Measurements from ENCODE around the gene TBKBP1.

TBKBP1 gene

DNA sequence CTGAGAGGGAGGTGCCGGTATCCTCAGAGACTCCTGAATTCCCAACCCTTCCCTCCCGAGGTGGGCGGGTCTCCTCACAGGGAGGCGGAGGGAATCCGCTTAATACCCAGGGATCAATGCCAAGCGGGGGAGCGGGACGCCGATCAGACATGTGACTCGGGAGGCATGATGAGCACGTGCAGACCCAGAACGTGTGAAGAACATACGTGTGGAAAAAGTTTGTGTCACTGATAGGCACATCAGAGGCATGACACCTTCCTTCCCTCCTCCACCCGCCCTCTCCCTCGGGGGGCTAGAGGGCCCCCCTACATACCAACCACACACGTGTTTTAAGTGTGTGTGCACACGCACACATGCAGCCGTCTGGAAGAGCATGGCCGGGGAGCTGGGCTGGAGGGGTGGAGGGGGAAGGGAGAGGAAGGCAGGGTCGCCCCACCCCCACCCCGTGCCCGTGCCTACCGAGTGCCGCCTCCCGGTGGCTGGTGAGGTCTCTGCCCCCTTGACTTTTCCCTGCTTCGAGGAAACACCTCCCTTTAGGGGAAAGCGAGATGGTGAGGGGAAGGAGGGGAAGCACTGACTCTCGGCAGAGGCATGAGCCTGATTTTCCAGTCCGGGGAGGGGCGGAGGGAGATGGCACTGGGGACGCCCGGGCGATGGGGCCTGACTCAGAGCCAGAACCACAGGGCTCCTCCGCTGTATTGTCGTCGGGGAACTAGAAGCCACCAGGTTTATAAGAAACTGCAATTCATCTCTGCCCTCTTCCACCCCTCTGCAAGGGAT, 27.0 kb downstream of the TBKBP1 start:
- peak; percentile 68 for DNase-seq (ENCODE audit: low read depth)
- TF ChIP-seq, protein P1, sequence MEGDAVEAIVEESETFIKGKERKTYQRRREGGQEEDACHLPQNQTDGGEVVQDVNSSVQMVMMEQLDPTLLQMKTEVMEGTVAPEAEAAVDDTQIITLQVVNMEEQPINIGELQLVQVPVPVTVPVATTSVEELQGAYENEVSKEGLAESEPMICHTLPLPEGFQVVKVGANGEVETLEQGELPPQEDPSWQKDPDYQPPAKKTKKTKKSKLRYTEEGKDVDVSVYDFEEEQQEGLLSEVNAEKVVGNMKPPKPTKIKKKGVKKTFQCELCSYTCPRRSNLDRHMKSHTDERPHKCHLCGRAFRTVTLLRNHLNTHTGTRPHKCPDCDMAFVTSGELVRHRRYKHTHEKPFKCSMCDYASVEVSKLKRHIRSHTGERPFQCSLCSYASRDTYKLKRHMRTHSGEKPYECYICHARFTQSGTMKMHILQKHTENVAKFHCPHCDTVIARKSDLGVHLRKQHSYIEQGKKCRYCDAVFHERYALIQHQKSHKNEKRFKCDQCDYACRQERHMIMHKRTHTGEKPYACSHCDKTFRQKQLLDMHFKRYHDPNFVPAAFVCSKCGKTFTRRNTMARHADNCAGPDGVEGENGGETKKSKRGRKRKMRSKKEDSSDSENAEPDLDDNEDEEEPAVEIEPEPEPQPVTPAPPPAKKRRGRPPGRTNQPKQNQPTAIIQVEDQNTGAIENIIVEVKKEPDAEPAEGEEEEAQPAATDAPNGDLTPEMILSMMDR (IDR thresholded peaks at IDR 0.05; ENCODE audit: insufficient read depth, low read depth, low read length, missing control alignments), result no peak
- no peak overlapping the region for H3K4me3 ChIP-seq (ENCODE audit: low read length)

DNA sequence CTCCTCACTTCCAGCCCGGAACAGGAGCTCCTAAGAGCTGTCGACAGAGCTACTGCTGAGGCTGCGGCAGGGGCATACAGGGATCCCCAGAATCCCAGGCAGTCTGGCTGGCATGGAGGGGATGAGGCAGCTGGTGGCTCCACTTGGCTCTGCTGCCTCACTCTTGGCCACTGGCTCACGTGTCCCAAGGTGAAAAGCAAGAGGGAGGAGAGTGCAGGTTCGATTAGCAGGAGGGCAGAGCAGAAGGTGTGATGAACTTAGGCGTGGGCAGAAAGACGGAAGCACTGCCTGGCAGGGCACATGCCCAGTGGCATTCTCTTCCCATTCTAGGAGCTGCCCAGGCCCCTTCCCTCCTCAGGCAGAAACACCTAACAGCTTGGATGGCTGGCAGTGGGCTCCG, 27.8 kb downstream of the TBKBP1 start:
- DNase-seq (ENCODE audit: low read depth), result no peak
- no peak overlapping the region for H3K4me3 ChIP-seq (ENCODE audit: low read length)
- TF ChIP-seq, protein P1 (IDR thresholded peaks at IDR 0.05; ENCODE audit: insufficient read depth, low read depth, low read length, missing control alignments), result no peak

DNA sequence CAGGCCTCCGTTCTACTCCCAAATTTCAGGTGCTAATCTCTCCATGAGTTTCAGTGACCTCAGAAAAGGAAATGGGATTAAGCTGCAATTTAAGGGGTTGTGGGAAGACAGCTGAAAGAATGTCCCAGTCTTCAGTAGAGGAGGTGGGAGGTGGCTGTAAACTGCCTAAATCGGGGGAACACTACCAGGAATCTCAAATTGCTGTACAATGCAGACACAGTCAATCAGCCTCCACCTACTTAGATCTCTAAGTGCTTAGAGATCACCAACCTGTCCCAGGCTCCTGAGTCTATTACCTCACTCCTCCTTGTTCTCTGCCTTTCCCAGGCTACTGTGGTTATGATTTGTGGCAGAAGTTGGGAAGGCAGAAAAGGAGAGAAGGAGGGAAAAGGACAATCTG, 30.7 kb downstream of the TBKBP1 start:
- TF ChIP-seq, protein P1 (IDR thresholded peaks at IDR 0.05; ENCODE audit: insufficient read depth, low read depth, low read length, missing control alignments), result no peak
- DNase-seq (ENCODE audit: low read depth), result no peak
- H3K4me3 ChIP-seq (ENCODE audit: low read length), result no peak overlapping the region

DNA sequence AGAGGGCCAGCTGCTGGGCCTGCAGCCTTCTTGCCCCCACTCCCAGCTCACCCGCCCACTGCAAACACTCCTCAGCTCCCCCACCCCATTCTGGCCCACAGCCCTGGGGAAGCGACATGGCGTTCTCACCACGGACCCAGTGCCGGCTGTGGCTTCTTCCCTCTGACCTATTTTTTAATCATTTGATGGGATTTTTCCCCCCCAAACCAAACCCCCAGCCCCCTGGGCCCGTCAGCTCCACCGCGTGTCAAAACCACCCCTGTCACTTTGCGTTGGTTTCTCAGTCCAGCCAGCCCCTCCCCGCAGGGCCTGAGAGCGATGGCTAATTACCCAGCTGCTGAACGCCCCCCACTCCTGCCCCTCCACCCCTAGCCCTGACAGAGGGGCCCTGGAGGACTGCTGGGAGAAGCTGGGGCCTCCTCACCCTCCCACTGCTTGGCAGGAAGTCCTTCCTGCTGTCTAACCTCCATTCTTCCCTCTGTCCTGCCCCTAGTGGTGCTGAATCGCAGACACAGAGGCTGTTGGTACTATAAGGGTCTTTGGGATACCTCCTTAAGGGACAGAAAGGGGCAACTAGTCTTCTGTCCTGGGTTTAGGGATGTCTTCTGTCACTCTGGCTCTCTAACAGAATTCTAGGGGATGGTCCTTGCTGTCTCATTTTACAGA, 31.6 kb downstream of the TBKBP1 start:
- TF ChIP-seq, protein P1 (IDR thresholded peaks at IDR 0.05; ENCODE audit: insufficient read depth, low read depth, low read length, missing control alignments), result peak; percentile 6
- DNase-seq (ENCODE audit: low read depth), result no peak
- H3K4me3 ChIP-seq (ENCODE audit: low read length), result no peak overlapping the region

DNA sequence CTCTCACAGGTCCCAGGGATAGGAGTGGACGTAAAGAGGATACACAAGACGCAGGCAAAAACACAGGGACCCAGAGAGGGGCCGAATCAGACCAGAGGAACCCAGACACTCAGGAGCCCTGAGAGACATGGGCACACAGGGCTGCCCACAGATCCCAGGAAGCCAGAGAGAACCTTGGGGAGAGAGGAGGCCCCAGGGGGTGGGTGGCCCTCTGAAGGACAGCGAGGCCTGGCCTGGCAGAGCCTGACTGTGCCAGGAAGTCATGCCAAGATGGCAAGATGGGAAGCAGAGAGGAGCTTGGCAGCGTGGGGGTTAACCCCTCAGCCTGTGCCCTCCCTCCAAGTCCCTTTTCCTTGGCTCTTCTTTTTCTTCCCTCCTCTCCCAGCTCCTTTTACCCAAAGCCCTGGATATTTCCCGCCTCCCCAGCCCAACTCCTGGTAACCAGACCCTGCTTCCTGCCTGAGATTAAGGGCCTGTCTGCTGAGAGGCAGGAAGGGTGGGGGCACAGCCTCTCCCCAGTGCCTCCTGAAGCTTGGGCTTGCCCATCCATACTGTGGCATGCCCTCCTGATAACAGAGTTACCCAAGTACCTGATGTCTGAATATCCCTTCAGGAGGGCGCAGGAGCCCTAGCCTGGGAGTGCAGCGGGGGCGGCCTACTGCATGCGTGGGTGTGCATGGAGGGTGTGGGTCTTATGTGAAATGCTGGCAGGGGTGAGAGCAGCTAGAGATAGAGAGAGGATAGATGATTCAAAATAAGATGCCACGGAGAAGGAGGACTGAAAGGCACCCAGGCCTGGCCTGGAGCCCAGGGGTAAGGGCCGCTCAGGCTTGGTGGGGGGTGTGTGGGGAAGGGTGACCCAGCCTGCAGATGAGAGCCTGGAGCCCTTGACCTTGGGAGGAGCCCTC, 33.1 kb downstream of the TBKBP1 start:
- TF ChIP-seq, protein P1 (IDR thresholded peaks at IDR 0.05; ENCODE audit: insufficient read depth, low read depth, low read length, missing control alignments), result no peak
- DNase-seq (ENCODE audit: low read depth), result no peak
- no peak overlapping the region for H3K4me3 ChIP-seq (ENCODE audit: low read length)

DNA sequence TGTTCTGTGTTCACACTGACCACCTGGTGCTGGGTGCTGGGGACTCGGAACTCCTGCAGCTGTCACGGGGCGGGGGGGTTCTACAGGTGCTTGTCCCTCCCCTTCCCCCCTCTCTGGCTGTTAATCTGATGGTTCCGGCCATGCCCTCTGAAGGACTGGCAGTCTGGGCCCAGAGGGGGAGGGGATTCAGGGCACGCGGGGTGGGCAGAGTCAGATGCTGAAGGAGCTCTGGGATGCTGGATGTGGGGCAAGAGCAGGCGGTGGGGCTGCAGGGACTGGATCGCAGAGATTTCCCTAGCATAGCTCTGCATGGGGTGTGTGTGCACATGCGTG, 33.7 kb downstream of the TBKBP1 start:
- TF ChIP-seq, protein P1 (IDR thresholded peaks at IDR 0.05; ENCODE audit: insufficient read depth, low read depth, low read length, missing control alignments), result no peak
- no peak overlapping the region for H3K4me3 ChIP-seq (ENCODE audit: low read length)
- no peak for DNase-seq (ENCODE audit: low read depth)

Data from epithelial cell of esophagus (primary cell).